ENCODE measurements around the gene CCDC192. TPM values are rescaled to one million over a fixed set of nuclear protein-coding genes. Genes with fewer than 3 reads are reported as not detected.

The CCDC192 gene
- total and polyA plus RNA-seq, 2 experiments from 2014 or later = 0.40 TPM; not detected in 1

- TF ChIP-seq EZH2 (IDR thresholded peaks at IDR 0.05; ENCODE audit: low read depth, unreplicated experiment) (no peak), REST (IDR thresholded peaks at IDR 0.05; ENCODE audit: unreplicated experiment) (no peak), JUNB (IDR thresholded peaks at IDR 0.05; ENCODE audit: unreplicated experiment) (no peak), ZNF114 (CRISPR knock-in tag; IDR thresholded peaks at IDR 0.05) (no peak), STAT1 (IDR thresholded peaks at IDR 0.05; ENCODE audit: unreplicated experiment) (no peak), NANOG (IDR thresholded peaks at IDR 0.05; ENCODE audit: borderline replicate concordance) (no peak)
These were observed 59.2 kb downstream of the CCDC192 start (continued) for GRCh38 chr5:127762412-127762811.

DNA sequence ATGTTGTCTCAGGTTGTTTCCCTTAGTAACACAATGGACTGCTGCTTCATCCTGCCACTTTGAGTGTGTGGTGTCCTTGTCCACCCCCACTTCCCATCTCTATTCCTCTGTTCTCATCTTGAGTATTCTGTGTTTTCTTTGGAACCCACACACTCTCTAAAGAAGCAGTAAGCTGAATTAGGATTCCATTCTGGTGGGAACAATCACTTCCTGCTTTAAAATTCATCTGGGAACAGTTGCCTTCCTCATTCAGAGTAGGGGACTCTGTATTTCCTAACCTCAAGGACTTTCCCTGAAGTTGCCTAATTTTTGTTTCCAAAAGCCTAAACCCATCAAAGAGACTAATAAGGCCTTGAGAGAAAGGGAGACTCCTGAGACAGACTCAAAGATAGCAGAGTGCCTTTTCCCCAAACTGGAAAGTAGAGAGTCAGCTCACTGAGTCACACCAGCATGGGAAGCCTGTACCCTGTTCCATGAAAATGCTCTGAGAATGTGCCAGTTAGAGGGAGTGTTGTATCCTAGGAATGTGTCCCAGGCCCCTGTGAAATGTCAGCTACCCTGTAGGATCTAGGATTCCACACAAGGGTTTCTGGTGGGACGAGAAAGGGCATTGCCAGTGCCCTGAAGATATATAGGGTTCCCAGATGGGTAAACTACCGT lies 63.6 kb downstream of the CCDC192 start:
- H3K36me3 ChIP-seq (ENCODE audit: insufficient read depth) = no peaks in the 10 kb centered on the region
- no peak overlapping the region for H2AFZ ChIP-seq
- ATAC-seq (no peak), DNase-seq (ENCODE audit: low spot score) (no peak)
- H4K20me1 ChIP-seq (replicated peaks; ENCODE audit: insufficient read depth) = no peaks in the 10 kb centered on the region
- no peaks in the 10 kb centered on the region for H3F3A ChIP-seq (replicated peaks; ENCODE audit: low read depth)
- H3K4me1 ChIP-seq (ENCODE audit: insufficient read depth) = no peaks in the 10 kb centered on the region; the same call in 1 of the 2 replicates
- no peak overlapping the region for H3K27ac ChIP-seq (ENCODE audit: low read depth)
- peaks cover 9% of the 10 kb centered on the region; the same call in 2 of the 3 replicates for H3K4me1 Mint-ChIP-seq
- no peak overlapping the region for H3K27ac Mint-ChIP-seq
- peaks cover 2% of the 10 kb centered on the region for H3K27me3 Mint-ChIP-seq (ENCODE audit: insufficient read depth, low read depth, poor library complexity)
- no peak overlapping the region for H3K4me2 ChIP-seq
- no peak overlapping the region for H3K4me3 ChIP-seq
- no peaks in the 10 kb centered on the region for H3K79me2 ChIP-seq (replicated peaks; ENCODE audit: insufficient read depth)
- H3K9me3 Mint-ChIP-seq = no peaks in the 10 kb centered on the region
- no peaks in the 10 kb centered on the region for H3K9me2 ChIP-seq (ENCODE audit: insufficient read depth)
- no peaks in the 10 kb centered on the region for H3K36me3 Mint-ChIP-seq (ENCODE audit: low read depth)
- no peaks in the 10 kb centered on the region for H3K27me3 ChIP-seq (ENCODE audit: insufficient read depth)
- no peak overlapping the region for H3K4me3 Mint-ChIP-seq
- TF ChIP-seq REST (IDR thresholded peaks at IDR 0.05; ENCODE audit: unreplicated experiment) (no peak), ZNF331 (CRISPR knock-in tag; IDR thresholded peaks at IDR 0.05; ENCODE audit: low read depth) (no peak), JUNB (IDR thresholded peaks at IDR 0.05; ENCODE audit: unreplicated experiment) (no peak), NANOG (IDR thresholded peaks at IDR 0.05; ENCODE audit: borderline replicate concordance) (no peak), EZH2 (IDR thresholded peaks at IDR 0.05; ENCODE audit: low read depth, unreplicated experiment) (no peak), CREB1 (CRISPR knock-in tag; IDR thresholded peaks at IDR 0.05; ENCODE audit: low read depth) (no peak), ZNF114 (CRISPR knock-in tag; IDR thresholded peaks at IDR 0.05) (no peak), ZNF462 (CRISPR knock-in tag; IDR thresholded peaks at IDR 0.05) (no peak)
